SHP77 treated with DMSO at 0.1 percent for 48 hours (cell line): ENCODE results near the gene CDH15.
"Not testable (repeated sequence)": the region's sequence is repeated elsewhere in the genome, so short reads cannot be mapped to it uniquely, and the experiment has no call there.

ENCODE experiments used
- DNase-seq: peaks from one replicate; lab custom pipeline; 2025; lab: John Stamatoyannopoulos, UW

Gene CDH15

DNA sequence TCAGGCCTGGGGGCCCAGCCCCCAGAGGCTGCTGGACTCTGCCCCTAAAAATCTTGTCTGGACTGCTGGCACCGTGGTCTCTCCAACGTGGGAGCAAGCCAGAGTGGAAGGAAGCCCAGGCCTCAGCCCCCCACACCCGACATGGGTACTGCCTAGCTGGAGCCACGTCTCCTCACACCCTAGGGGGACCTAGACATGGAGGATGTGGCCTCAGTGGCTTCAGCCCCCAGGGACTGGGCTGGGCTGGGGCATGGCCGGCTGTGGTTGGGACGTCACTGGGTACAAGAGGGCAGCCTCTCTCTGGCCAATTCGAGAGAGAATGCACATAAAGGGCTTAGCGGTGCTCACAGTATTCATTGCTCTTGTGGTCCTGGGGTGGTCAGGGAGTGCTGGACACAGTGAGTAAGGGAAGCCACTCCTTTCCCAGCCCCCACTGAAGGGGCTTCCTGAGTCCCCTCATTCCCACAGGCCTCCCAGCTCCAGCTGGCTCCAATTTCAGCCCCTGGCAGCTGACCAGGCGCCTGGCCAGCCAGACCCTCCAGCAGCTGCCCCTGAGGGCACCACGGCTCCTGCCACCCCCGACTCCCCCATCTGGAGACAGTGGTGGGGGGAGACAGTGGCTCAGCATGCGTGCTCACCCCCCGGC, 1.1 kb downstream of the CDH15 start:
- DNase-seq = no peak

DNA sequence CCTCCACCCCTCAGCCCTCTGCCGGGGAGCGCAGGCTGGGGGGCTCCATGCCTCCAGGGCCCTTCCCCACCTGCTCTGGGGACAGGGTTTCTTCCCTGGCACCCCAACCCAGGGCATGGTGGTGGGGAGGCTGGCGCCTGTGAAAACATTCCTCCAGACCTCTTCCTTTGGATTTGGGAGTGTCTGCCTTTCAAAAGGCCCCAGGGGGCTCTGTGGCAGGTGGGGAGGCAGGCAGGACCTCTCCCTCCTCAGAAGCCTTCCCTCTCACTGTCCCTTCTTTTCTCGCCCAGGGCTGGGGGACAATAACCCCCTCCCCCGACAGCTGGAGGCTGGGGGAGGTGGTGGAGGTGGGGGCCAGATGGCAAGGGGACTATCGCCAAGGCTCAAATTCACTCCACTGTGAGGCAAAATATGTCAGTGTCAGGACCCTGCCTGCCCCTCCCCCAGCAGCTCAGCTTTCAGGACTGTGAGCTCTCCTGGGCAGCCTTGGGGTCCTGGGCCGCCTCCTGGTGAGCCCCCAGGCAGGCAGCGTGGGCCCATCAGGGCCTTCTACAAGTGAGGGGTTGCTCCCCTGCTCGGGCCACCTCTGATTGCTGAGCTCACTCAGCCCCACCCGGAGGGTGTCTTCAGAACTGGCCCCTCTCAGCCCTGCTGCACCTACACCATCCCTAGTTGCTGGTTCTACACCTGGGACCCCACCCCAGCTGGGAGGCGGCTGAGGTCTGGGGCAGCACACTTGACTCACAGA, 1.8 kb downstream of the CDH15 start:
- no peak for DNase-seq

DNA sequence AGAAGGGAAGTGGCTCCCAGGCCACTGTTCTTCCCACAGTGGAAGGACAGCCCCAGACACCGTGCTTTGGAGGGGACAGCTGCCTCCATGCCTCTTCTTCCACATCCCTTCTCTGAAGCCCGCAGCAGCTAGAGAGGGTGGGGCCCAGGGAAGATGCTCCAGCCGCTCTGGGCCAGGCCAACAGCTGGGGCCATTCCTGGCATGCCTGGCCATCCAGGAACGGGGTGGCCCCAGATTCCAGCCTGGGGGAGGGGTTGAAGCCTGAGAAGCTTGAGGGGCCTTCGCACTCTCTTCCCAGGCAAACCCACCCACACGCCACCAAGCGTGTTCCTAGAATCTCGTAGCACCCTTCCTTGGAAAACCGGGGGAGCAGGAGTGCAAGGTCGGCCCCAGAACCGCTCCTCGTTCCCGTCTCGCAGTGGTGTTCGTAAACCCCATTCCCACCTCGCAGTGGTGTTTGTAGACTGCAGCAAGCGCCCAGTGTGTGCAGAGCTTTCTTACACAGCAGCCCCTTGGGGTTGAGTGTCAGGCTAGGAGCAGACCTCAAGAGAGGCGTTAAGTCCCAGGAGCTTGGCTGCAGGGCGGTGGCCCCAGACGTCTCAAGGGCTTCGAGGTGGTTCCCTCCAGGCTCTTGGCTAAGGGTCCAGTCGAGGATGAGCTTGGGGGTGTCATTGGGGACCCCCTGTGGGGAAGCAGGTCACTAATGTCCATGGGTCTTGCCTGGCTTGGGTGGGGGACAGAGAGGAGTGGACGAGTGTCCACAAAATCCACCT, 2.7 kb downstream of the CDH15 start:
- DNase-seq = no peak

GRCh38 chr16:89174877-89175276, 3.3 kb downstream of the CDH15 start:
- DNase-seq = no peak

DNA sequence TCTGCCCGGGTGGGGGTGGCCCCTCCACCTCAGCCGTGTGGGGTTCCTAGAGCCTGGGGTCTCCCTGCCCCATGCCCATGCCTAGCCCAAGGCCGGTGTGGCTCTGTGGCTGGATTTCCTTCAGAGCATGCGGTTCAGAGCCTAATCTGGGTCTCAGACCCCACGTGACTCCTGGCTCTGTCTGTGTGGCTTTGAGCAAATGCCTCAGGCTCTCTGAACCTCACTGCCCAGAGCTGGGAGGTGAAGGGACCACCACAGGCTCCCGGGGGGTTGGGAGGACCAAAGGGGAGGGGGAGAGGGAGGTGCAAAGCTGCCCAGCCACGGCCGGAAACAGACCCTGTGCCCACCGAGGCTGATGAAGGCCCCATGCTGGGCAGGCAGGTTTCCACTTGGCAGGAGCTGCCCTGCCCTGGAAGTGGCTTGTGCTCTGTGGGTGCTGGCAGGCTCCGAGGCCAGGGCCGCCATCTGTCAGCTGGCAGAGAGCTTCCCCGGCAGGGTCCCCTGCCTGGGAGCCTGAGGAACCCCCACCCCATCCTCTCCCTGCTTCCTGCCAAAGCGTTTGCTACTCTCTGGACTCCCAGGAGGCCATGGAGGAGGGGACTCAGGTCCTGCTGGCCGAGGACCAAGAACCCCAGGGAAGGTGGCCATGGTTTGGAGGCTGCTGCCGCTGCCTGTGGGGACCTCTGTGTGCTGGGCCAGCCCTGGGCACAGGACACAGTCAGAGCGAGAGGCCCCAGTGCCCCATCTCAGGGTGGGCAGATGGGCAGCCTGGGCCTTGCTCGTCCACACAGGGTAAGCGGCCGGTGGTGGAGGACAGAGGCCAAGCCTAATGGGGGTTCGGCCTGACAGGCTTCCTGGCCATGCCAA, 4.0 kb downstream of the CDH15 start:
- DNase-seq = no peak

GRCh38 chr16:89176147-89176690, 4.7 kb downstream of the CDH15 start:
- DNase-seq = no peak

- no peak for DNase-seq
Observed at GRCh38 chr16:89176717-89177116, 5.2 kb downstream of the CDH15 start.

DNA sequence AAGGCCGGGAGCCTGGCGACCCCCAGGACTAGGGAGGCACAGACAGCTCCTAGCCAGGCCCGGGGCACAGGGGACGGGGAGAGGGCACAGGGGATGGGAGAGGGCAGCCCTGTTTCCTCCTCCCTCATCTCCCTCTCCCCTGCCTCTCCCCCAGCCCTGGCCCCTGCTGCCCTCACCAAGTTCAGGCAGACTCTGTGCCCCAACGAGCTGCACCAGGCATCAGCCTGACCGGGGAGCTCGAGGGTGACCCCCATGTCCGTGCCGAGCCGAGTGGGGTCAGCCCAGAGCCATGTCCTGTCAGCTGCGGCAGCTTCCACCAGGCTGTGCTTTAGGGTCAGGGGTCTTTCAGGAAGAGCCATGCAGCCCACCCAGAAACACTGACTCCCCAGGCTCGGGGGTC, 6.0 kb downstream of the CDH15 start:
- DNase-seq = no peak

DNA sequence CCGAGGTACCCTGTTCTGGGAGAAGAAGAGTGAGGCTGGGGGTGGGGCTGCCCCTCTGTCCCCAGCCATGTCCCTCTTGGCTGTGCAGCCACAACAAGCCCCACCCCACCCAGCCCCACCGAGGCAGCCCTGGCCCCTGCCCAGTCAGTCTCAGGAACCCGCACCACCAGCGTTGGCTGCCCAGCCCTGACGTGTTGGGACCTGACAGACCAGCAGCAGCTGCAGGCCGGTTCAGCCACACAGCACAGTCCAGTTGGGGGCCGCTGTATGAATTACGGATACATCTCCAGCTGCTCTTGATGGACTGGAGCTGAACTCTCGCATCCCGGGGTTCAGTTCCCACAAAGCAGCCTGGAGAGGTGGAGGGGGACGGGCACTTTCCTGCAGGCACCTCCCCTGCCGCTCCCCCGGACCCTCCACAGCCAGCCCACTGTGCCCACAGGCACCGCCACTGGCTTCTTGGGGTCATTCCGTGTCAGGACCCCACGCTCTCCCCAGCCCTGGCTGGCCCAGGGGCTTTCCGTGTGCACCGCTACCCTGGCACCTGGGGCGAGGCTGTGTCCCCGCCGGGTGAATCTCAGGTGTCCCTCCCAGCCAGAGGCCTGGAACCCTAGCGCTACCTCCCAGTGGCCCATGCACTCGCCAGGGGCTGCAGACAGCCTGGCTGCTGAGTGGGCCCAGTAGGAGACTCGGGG, 7.1 kb downstream of the CDH15 start:
- no peak for DNase-seq

DNA sequence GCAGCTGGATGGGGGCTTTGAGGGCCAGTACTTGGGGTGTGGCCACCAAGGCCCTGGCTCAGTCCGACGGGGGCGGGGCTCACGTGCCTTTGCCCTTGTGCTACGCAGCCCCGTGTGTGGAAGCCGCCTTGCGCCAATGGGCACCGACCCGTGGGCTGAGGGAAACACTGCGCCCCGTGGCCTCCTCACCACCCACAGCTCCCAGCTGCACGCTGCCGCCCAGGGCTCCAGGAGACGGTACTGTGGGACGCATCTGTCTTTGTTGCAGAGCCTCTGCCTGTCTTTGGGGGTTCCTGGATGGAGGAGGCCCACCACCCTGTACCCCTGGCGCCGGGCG, 7.6 kb downstream of the CDH15 start:
- DNase-seq = no peak

DNA sequence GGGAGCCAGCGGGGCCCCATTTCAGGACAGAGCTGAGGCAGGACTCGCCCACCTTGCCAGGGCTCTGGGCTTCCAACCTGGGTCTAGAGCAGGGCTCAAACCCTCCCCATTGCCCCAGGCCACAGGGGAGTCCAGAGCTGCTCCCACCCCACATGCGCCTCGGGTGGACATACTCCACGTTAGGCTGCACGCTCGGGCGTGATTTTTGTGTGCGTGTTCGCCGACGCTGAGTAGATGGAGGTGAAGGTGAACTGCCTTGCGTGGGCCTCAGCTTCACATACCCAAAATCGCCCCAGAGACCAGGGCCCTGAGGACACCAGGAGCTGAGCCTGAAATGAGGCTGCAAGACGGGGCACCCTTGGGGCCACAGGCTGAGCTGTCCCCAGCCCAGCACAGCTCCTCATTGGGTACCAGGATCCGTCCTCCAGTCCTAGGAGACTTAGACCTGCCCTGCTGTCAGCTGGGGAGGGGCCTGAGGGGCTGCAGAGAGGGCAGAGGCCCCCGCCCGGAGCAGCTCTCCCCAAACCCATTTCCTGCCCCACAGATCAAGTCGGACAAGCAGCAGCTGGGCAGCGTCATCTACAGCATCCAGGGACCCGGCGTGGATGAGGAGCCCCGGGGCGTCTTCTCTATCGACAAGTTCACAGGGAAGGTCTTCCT, 8.2 kb downstream of the CDH15 start:
- DNase-seq = no peak

DNA sequence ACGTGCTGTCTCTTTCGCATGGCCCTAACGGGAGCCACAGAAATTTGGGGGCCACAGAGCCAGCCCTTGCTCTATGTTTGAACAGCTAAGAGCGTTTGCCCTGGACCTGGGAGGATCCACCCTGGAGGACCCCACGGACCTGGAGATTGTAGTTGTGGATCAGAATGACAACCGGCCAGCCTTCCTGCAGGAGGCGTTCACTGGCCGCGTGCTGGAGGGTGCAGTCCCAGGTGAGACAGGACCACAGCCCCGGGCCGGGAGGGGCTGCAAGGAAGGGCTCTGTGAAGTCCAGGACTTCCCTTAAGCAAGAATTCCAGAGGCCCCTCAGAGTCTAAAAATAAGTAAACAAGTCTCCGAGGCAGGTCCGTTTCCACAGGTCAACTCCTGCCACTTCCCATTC, 11.9 kb downstream of the CDH15 start:
- no peak for DNase-seq

DNA sequence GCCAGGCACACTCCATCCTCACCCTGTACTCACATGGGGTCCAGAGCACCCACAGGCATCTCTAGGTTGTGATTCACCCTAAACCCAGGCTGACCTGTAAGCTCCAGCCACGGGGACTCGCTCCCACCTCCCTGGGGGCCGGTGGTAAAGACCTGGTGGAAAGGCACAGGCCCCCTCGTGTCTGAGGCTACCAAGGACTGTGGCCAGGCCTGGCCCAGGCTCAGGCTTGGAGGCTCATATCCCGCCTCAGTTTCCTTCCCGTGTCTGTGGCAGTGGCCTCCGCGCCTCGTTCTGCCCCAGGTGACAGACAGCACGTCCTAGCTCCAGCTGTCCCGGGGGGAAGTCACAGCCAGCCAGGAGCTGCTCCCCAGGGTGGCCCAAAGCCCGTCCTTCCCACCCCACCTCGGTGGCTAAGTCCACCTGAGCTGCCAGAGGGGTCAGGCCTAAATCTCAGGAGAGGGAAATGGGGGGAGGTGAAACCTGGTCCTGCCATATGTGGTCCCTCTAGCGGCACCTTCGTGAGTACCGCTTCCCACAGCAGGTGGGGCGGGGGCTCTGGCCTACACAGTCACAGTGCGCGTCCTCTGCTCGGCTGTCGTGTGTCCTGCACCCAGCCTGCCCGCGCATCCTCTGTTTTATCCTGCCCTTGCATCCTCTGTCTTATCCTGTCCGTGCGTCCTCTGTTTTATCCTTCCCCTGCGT, 12.6 kb downstream of the CDH15 start:
- no peak for DNase-seq

GRCh38 chr16:89184677-89184932, 13.1 kb downstream of the CDH15 start:
- DNase-seq = no peak

DNA sequence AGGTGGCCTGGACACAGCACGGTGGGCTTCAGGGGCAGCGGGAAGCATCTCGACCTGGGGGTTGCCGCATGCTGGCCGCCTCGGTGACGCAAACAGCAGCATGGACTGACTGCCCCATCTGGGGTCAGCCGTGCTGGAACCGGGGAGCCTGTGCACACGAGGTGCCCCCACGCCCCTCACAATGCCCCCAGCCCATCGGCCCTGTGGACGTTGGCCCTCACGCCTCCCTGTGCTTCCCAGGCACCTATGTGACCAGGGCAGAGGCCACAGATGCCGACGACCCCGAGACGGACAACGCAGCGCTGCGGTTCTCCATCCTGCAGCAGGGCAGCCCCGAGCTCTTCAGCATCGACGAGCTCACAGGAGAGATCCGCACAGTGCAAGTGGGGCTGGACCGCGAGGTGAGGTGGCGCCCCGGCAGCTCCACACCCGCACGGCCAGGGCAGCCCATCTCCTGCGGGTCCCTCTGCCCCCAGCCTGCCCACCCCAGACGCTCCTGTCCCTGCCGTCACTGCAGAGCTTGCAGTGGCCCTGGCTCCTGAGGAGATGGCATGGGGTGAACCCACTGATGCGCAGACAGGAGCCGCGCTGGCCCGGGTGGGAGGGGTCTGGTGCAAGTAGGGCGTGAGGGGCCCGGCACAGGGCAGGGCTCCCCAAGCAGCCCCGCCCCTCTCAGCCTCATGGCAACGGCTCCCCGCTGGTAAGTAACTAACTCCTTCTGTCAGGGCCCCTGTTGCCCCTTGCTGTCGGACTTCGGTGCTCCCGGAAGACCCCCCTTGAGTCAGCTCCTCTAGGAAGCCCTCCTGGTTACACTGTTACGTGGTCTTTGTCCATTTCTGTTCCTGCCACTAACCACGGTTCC, 13.6 kb downstream of the CDH15 start:
- no peak for DNase-seq

- DNase-seq = not testable (repeated sequence)
Observed at GRCh38 chr16:89185887-89186592, 14.5 kb downstream of the CDH15 start.

DNA sequence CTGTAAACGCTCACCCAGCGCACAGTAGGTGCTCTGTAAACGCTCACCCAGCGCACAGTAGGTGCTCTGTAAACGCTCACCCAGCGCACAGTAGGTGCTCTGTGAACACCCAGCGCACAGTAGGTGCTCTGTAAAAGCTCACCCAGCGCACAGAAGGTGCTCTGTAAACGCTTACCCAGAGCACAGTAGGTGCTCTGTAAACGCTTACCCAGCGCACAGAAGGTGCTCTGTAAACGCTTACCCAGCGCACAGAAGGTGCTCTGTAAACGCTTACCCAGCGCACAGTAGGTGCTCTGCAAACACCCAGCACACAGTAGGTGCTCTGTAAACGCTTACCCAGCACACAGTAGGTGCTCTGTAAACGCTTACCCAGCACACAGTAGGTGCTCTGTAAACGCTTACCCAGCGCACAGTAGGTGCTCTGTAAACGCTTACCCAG, 15.1 kb downstream of the CDH15 start:
- not testable (repeated sequence) for DNase-seq

DNA sequence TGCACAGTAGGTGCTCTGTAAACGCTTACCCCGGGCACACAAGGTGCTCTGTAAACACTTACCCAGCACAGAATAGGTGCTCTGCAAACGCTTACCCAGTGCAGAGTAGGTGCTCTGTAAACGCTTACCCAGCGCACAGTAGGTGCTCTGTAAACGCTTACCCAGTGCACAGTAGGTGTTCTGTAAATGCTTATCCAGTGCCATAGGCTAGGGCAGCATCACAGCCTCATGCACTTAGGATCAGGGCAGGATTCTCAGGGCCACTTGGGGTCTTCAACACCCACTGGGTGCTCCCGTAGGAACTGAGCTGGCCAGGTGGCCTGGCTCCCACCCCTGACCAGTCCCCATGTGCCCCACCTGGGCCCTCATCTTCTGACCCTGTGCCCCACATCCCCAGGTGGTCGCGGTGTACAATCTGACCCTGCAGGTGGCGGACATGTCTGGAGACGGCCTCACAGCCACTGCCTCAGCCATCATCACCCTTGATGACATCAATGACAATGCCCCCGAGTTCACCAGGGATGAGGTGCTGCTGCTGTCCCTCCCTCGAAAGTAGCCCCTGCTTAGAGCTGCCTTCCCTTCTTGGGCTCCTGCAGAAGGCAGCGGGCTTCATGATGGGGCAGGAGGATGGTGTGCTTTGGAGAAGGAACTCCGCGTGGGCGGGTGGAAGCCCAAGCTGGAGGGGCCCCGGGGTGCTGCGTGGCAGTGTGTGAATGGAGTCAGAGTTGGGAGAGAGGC, 15.7 kb downstream of the CDH15 start:
- DNase-seq = no peak
